A549 (cell line): Measurements from ENCODE around the gene ZPR1.
A peak's percentile ranks its signal among the peaks of the same experiment; 100 is the strongest.

Experiments used
- HOXB5 ChIP-seq: fragments of 250-450 bp; sonication (Bioruptor Pico); IDR thresholded peaks from 2 replicates; pipeline ENCODE4 v1.5.0; 2020; ENCODE audit warnings: mild to moderate bottlenecking, moderate library complexity
- POLR2A ChIP-seq: IDR thresholded peaks from 2 replicates; pipeline ENCODE4 v1.6.1; 2012; ENCODE audit warnings: mild to moderate bottlenecking, low read length
- TP53 ChIP-seq: fragments of 250-450 bp; sonication (Bioruptor Pico); IDR thresholded peaks from 2 replicates; pipeline ENCODE4 v1.5.0; 2021; ENCODE audit warnings: mild to moderate bottlenecking, moderate library complexity
- TF ChIP-seq, protein P1 (sequence below): fragments of >200 bp; sonication (Bioruptor Twin); formaldehyde crosslinking; IDR thresholded peaks from 3 replicates; pipeline ENCODE4 v1.5.1; 2016

DNA sequence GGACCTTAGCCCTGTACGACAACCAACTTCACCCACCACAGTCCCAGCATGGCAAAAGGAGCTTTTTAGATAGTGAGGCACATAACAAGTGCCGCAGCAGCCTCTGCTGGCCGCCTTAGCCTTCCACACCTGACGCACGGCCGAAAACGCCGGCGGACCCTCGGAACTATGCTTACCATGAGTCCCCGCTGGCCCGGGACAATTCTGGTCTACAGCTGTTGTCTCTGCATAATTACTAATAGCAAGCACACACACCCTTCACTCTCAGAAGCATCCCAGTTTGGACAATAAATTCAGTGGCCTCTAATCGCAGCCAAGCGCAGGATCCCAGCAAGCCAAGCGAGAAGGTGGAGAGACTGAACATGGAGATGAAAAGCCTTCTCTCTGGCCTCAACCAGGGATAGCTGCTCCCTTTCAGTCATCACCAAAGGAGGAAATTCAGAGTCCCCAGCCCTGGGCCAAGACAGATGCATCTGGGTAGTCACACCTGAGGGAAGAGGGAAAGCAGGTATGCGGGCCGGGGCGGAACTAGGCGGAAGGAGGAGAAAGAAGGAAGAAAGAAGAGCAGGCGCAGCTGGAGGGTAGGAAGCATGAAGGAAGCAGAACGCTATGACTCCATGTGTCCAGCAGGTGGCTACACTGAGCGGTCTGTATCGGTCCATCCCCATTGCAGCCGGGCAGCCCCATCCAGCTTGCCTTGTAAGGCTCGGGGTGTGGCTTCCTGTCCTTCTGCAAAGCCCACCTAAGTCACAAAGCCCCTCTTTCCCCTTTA, 55.4 kb downstream of the ZPR1 start:
- TF ChIP-seq, protein P1, sequence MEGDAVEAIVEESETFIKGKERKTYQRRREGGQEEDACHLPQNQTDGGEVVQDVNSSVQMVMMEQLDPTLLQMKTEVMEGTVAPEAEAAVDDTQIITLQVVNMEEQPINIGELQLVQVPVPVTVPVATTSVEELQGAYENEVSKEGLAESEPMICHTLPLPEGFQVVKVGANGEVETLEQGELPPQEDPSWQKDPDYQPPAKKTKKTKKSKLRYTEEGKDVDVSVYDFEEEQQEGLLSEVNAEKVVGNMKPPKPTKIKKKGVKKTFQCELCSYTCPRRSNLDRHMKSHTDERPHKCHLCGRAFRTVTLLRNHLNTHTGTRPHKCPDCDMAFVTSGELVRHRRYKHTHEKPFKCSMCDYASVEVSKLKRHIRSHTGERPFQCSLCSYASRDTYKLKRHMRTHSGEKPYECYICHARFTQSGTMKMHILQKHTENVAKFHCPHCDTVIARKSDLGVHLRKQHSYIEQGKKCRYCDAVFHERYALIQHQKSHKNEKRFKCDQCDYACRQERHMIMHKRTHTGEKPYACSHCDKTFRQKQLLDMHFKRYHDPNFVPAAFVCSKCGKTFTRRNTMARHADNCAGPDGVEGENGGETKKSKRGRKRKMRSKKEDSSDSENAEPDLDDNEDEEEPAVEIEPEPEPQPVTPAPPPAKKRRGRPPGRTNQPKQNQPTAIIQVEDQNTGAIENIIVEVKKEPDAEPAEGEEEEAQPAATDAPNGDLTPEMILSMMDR: peak; percentile 54
- TF ChIP-seq POLR2A (no peak), TP53 (CRISPR knock-in tag) (no peak), HOXB5 (CRISPR knock-in tag) (no peak)
